Subcutaneous adipose tissue (tissue), 4 donors: ENCODE measurements around the gene OR4F17. TPM values are rescaled to one million over a fixed set of nuclear protein-coding genes. Genes with fewer than 3 reads are reported as not detected.
"Not testable (repeated sequence)": the region's sequence is repeated elsewhere in the genome, so short reads cannot be mapped to it uniquely, and the experiment has no call there.

Experiments used
- total RNA-seq, 4 donors: library from RNA; depleted of rRNA; stranded (reverse); fragments of >200 nt; gene quantifications; one replicate each; pipeline ENCODE4 v1.1.0, GENCODE V29; 2016
- TF ChIP-seq, protein P1 (sequence below): fragments of 450-650 bp; IDR thresholded peaks from one replicate; pipeline ENCODE4 v1.5.1; 2016; ENCODE audit warnings: low read depth, mild to moderate bottlenecking, control low read depth, antibody characterized with exemption, moderate library complexity

The OR4F17 gene, protein sequence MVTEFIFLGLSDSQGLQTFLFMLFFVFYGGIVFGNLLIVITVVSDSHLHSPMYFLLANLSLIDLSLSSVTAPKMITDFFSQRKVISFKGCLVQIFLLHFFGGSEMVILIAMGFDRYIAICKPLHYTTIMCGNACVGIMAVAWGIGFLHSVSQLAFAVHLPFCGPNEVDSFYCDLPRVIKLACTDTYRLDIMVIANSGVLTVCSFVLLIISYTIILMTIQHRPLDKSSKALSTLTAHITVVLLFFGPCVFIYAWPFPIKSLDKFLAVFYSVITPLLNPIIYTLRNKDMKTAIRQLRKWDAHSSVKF
- not detected for total RNA-seq

DNA sequence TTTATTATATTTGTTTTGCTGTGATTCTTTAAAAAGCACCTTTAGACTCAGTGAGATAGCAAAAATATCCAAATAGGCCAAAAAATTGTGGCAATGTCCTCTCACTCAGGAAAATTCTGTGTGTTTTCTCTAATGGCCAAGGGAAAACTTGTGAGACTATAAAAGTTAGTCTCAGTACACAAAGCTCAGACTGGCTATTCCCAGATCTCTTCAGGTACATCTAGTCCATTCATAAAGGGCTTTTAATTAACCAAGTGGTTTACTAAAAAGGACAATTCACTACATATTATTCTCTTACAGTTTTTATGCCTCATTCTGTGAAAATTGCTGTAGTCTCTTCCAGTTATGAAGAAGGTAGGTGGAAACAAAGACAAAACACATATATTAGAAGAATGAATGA is at the start of gene OR4F17:
OR4F17 (plus strand) TSS at position 301 of the 400 bp plus-strand sequence. CDS start 3,575 bp downstream, outside the sequence.
- TF ChIP-seq, protein P1, sequence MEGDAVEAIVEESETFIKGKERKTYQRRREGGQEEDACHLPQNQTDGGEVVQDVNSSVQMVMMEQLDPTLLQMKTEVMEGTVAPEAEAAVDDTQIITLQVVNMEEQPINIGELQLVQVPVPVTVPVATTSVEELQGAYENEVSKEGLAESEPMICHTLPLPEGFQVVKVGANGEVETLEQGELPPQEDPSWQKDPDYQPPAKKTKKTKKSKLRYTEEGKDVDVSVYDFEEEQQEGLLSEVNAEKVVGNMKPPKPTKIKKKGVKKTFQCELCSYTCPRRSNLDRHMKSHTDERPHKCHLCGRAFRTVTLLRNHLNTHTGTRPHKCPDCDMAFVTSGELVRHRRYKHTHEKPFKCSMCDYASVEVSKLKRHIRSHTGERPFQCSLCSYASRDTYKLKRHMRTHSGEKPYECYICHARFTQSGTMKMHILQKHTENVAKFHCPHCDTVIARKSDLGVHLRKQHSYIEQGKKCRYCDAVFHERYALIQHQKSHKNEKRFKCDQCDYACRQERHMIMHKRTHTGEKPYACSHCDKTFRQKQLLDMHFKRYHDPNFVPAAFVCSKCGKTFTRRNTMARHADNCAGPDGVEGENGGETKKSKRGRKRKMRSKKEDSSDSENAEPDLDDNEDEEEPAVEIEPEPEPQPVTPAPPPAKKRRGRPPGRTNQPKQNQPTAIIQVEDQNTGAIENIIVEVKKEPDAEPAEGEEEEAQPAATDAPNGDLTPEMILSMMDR: not testable (repeated sequence)

Other genes with a start within 250 kb of the OR4F17 start
- gene PLPP2, start 184.3 kb downstream of the OR4F17 start, total RNA-seq: 1 to 10 TPM in 3 of 4 donors, not detected in 1; 1.0 to 4.1 (median 1.5) TPM
- 10 to 100 TPM in 2 of 4 donors, 1 to 10 TPM in 2; 2.4 to 16.0 (median 9.2) TPM for gene MIER2, start 237.7 kb downstream of the OR4F17 start, total RNA-seq